ENCODE data around the gene KRTAP4-4.
"Not testable (repeated sequence)": the region's sequence is repeated elsewhere in the genome, so short reads cannot be mapped to it uniquely, and the experiment has no call there.

KRTAP4-4 gene

GRCh38 chr17:41147531-41148204, 12.9 kb downstream of the KRTAP4-4 start:
- no peak for DNase-seq

GRCh38 chr17:41145261-41145660, 15.3 kb downstream of the KRTAP4-4 start:
- no peak for DNase-seq

- DNase-seq = no peak
Observed at GRCh38 chr17:41144846-41145245, 15.7 kb downstream of the KRTAP4-4 start.

GRCh38 chr17:41141361-41141760, 19.2 kb downstream of the KRTAP4-4 start:
- DNase-seq = no peak

- DNase-seq = no peak
Observed at GRCh38 chr17:41140360-41141131, 20.0 kb downstream of the KRTAP4-4 start, which contains the start of gene KRTAP4-6. KRTAP4-6 (minus strand) TSS chr17:41140544; CDS start chr17:41140487, 57 bp downstream.

- DNase-seq = not testable (repeated sequence)
Observed at GRCh38 chr17:41139865-41140264, 20.7 kb downstream of the KRTAP4-4 start.

GRCh38 chr17:41133880-41134735, 26.4 kb downstream of the KRTAP4-4 start:
- DNase-seq = no peak

- no peak for DNase-seq
Observed at GRCh38 chr17:41131979-41132378, 28.6 kb downstream of the KRTAP4-4 start.

- DNase-seq = no peak
Observed at GRCh38 chr17:41127371-41127770, 33.2 kb downstream of the KRTAP4-4 start.

- DNase-seq = no peak
Observed at GRCh38 chr17:41126412-41126811, 34.1 kb downstream of the KRTAP4-4 start.

GRCh38 chr17:41125064-41125463, 35.5 kb downstream of the KRTAP4-4 start:
- DNase-seq = no peak

GRCh38 chr17:41123991-41124371, 36.6 kb downstream of the KRTAP4-4 start, which contains the start of gene KRTAP4-12:
KRTAP4-12 (minus strand) TSS chr17:41124182; CDS start chr17:41124122, 60 bp downstream.
- not testable (repeated sequence) for DNase-seq

GRCh38 chr17:41123292-41123990, 37.1 kb downstream of the KRTAP4-4 start:
- DNase-seq = not testable (repeated sequence)

- no peak for DNase-seq
Observed at GRCh38 chr17:41121742-41122141, 38.8 kb downstream of the KRTAP4-4 start.

- not testable (repeated sequence) for DNase-seq
Observed at GRCh38 chr17:41119696-41120690, 40.6 kb downstream of the KRTAP4-4 start.

- no peak for DNase-seq
Observed at GRCh38 chr17:41118721-41119120, 41.8 kb downstream of the KRTAP4-4 start.

- DNase-seq = not testable (repeated sequence)
Observed at GRCh38 chr17:41117846-41118386, 42.6 kb downstream of the KRTAP4-4 start, which contains the start of gene KRTAP4-11. KRTAP4-11 (minus strand) TSS chr17:41118373; CDS start chr17:41118315, 58 bp downstream.

- no peak for DNase-seq
Observed at GRCh38 chr17:41116297-41116696, 44.3 kb downstream of the KRTAP4-4 start.

GRCh38 chr17:41111151-41111885, 49.2 kb downstream of the KRTAP4-4 start:
- DNase-seq = no peak
